NCI-H1436 (cell line): ENCODE data around the gene MYO7B.

Source experiments
- DNase-seq: peaks from one replicate; lab custom pipeline; 2025; lab: John Stamatoyannopoulos, UW

The MYO7B gene

GRCh38 chr2:127638361-127639110 lies 103.1 kb downstream of the MYO7B start:
- no peak for DNase-seq

- DNase-seq: no peak
Observed at GRCh38 chr2:127639111-127639474, 103.6 kb downstream of the MYO7B start.

GRCh38 chr2:127640082-127641072 lies 104.9 kb downstream of the MYO7B start:
- no peak for DNase-seq

- no peak for DNase-seq
Observed at GRCh38 chr2:127641133-127641532, 105.7 kb downstream of the MYO7B start.

GRCh38 chr2:127641846-127642507 lies 106.5 kb downstream of the MYO7B start:
- no peak for DNase-seq

GRCh38 chr2:127642706-127643438 lies 107.4 kb downstream of the MYO7B start:
- no peak for DNase-seq

GRCh38 chr2:127643439-127644065 lies 108.1 kb downstream of the MYO7B start:
- no peak for DNase-seq

GRCh38 chr2:127644066-127645025 lies 108.9 kb downstream of the MYO7B start:
- DNase-seq: no peak

GRCh38 chr2:127645026-127645394 lies 109.5 kb downstream of the MYO7B start:
- no peak for DNase-seq

- DNase-seq: no peak
Observed at GRCh38 chr2:127645395-127646291, 110.2 kb downstream of the MYO7B start, which contains the start of gene GPR17. Gene GPR17 (plus strand): TSS chr2:127646153. CDS start chr2:127650736, 4,583 bp downstream.

- no peak for DNase-seq
Observed at GRCh38 chr2:127646487-127647241, 111.2 kb downstream of the MYO7B start.

GRCh38 chr2:127647242-127648190 lies 112.0 kb downstream of the MYO7B start:
- no peak for DNase-seq

- DNase-seq: no peak
Observed at GRCh38 chr2:127648321-127648720, 112.8 kb downstream of the MYO7B start.

- no peak for DNase-seq
Observed at GRCh38 chr2:127649100-127649611, 113.7 kb downstream of the MYO7B start.

GRCh38 chr2:127649684-127650040 lies 114.2 kb downstream of the MYO7B start:
- peak; percentile 84 for DNase-seq

- DNase-seq: no peak
Observed at GRCh38 chr2:127650041-127650784, 114.7 kb downstream of the MYO7B start.
